Lower lobe of right lung (tissue), 2 donors: ENCODE data around the gene TNFSF8. TPM values are rescaled to one million over a fixed set of nuclear protein-coding genes. Genes with fewer than 3 reads are reported as not detected.

Source experiments
- ATAC-seq, 2 donors: fragments of 200-7000 bp; cut with Tn5 transposase; one replicate each; pipeline ENCODE4 v1.9.1; 2020 to 2022; ENCODE audit warnings: mild to moderate bottlenecking in 2 of 2, moderate library complexity in 2 of 2
- DNase-seq: peaks from one replicate; pipeline ENCODE4 v3.0.0-alpha.2; 2020
- H3K27ac ChIP-seq: fragments of 200-600 bp; one replicate; pipeline ENCODE4 v1.8.0; 2022
- H3K27me3 ChIP-seq: fragments of 200-600 bp; one replicate; pipeline ENCODE4 v1.8.0; 2022; ENCODE audit warnings: low read depth
- H3K36me3 ChIP-seq: fragments of 200-600 bp; one replicate; pipeline ENCODE4 v1.8.0; 2022; ENCODE audit warnings: mild to moderate bottlenecking
- H3K4me1 ChIP-seq: fragments of 200-600 bp; one replicate; pipeline ENCODE4 v1.8.0; 2022
- H3K4me3 ChIP-seq: fragments of 200-600 bp; one replicate; pipeline ENCODE4 v1.8.0; 2022; ENCODE audit warnings: mild to moderate bottlenecking
- H3K9me3 ChIP-seq: fragments of 200-600 bp; one replicate; pipeline ENCODE4 v1.8.0; 2022
- intact Hi-C: fragments of 100-400 bp; cut with DNase I; formaldehyde crosslinking; loops from one replicate; pipeline ENCODE4 v1.11.0; 2022
- total RNA-seq: library from RNA; stranded (reverse); fragmentation: NEBNext Ultra II Directional; extraction: Animal tissue kit (Norgen Biotek cat#: 25700); gene quantifications from one replicate; pipeline ENCODE4 v1.2.1, GENCODE V29; 2021
- TF ChIP-seq, protein P1 (sequence below): fragments of 200-600 bp; IDR thresholded peaks from one replicate; pipeline ENCODE4 v1.8.0; 2022; ENCODE audit warnings: antibody characterized with exemption, mild to moderate bottlenecking
- donor health status: DM: no; HTN: yes; CAD: no; lungs with severe emphysema.

The TNFSF8 gene
- total RNA-seq, 1 donor from 2014 or later = 3.5 TPM

DNA sequence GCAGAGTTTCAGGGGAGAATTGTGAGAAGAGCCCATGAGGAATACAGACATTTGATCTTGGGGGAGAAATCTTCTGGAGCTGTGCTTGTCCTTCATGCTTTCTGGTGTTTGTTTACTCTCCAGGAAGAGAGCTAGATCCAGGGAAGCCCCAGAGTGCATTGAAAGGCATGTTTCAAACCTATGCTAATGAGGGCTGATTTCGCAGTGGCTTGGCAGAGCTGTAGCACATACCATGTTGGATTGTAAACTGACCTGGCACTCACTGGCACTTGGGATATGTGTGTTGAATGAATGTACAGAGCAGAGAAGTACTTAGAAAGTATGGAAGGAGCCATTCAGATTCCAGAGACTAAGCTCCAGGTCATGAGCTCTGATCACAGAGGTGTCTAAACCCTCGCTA lies 30.9 kb downstream of the TNFSF8 start:
- H3K27me3 ChIP-seq = no peaks in the 10 kb centered on the region
- DNase-seq (no peak), ATAC-seq (no peak)
- intact Hi-C loops = no loop called here
- no peak overlapping the region for H3K27ac ChIP-seq
- no peaks in the 10 kb centered on the region for H3K36me3 ChIP-seq
- TF ChIP-seq, protein P1, sequence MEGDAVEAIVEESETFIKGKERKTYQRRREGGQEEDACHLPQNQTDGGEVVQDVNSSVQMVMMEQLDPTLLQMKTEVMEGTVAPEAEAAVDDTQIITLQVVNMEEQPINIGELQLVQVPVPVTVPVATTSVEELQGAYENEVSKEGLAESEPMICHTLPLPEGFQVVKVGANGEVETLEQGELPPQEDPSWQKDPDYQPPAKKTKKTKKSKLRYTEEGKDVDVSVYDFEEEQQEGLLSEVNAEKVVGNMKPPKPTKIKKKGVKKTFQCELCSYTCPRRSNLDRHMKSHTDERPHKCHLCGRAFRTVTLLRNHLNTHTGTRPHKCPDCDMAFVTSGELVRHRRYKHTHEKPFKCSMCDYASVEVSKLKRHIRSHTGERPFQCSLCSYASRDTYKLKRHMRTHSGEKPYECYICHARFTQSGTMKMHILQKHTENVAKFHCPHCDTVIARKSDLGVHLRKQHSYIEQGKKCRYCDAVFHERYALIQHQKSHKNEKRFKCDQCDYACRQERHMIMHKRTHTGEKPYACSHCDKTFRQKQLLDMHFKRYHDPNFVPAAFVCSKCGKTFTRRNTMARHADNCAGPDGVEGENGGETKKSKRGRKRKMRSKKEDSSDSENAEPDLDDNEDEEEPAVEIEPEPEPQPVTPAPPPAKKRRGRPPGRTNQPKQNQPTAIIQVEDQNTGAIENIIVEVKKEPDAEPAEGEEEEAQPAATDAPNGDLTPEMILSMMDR = no peak
- H3K4me1 ChIP-seq = peaks cover 28% of the 10 kb centered on the region
- no peaks in the 10 kb centered on the region for H3K9me3 ChIP-seq
- H3K4me3 ChIP-seq = no peak overlapping the region

DNA sequence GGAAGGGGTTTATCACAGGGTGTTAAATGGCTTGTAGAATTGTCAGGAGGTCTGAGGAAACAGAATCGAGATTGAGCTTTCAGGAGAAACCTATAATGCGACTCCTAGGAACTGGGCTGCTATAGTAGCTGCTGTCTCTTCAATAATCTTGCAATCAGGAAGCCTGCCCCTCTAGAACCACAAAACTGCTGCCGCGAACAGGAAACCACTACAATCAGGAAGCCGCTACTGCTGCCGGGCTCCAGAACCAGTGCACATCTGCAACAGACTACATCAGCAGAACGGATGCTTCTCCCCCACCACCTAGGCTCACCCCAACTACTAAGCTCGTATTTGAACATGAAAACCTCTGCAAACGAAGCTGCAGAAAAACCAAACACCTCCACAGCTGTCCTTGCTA lies 31.6 kb downstream of the TNFSF8 start:
- peak; percentile 57 to 74 for ATAC-seq
- Histone ChIP-seq H3K9me3 (no peaks in the 10 kb centered on the region), H3K36me3 (no peaks in the 10 kb centered on the region), H3K27ac (no peak overlapping the region), H3K4me1 (peaks cover 30% of the 10 kb centered on the region), H3K27me3 (no peaks in the 10 kb centered on the region), H3K4me3 (no peak overlapping the region)
- TF ChIP-seq, protein P1 = no peak
- peak; percentile 67 for DNase-seq
- intact Hi-C loops = no loop called here

DNA sequence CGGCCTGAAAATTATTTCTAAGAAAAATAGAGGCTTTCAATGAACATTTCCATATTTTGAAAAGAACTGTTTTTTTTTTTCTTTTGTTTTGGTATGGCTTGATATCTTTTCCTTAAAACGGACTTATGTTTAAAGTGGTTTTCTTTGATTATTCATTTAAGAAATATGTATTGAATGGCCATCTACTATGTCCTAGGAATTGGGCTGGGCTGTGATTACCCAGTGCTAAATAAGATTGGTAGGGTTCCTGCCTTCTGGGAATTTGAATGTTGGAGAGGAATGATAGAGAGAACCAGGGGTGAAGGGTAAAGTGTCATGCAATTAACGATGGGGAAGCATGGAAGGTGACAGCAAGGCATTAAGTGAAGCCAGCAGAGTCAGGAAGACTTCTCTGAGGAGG lies 33.2 kb downstream of the TNFSF8 start:
- peaks cover 30% of the 10 kb centered on the region for H3K4me1 ChIP-seq
- intact Hi-C loops = no loop called here
- no peaks in the 10 kb centered on the region for H3K9me3 ChIP-seq
- no peaks in the 10 kb centered on the region for H3K27me3 ChIP-seq
- DNase-seq (no peak), ATAC-seq (no peak)
- no peaks in the 10 kb centered on the region for H3K36me3 ChIP-seq
- no peak overlapping the region for H3K27ac ChIP-seq
- H3K4me3 ChIP-seq = no peak overlapping the region
- TF ChIP-seq, protein P1 = no peak

DNA sequence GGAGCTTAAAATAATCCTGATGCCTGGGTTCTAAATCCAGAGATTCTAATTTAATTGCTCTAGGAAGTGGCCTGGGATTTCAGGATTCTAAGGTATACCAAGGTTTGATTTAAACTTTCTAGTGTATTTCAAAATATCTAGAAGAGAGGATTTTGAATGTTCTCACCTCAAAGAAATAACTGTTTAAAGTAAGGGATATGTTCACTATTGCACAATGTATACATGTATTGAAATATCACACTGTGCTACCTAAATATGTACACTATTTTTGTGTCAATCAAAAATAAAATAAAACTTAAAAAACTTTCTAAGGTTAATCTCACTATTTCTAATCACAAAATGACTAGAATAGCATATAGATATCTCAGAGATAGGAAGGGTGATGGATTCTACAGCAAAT lies 34.0 kb downstream of the TNFSF8 start:
- ATAC-seq = no peak
- intact Hi-C loops = no loop called here
- H3K27ac ChIP-seq = no peak overlapping the region
- no peaks in the 10 kb centered on the region for H3K27me3 ChIP-seq
- no peaks in the 10 kb centered on the region for H3K36me3 ChIP-seq
- peaks cover 30% of the 10 kb centered on the region for H3K4me1 ChIP-seq
- no peak for DNase-seq
- no peaks in the 10 kb centered on the region for H3K9me3 ChIP-seq
- no peak overlapping the region for H3K4me3 ChIP-seq
- TF ChIP-seq, protein P1 = no peak

DNA sequence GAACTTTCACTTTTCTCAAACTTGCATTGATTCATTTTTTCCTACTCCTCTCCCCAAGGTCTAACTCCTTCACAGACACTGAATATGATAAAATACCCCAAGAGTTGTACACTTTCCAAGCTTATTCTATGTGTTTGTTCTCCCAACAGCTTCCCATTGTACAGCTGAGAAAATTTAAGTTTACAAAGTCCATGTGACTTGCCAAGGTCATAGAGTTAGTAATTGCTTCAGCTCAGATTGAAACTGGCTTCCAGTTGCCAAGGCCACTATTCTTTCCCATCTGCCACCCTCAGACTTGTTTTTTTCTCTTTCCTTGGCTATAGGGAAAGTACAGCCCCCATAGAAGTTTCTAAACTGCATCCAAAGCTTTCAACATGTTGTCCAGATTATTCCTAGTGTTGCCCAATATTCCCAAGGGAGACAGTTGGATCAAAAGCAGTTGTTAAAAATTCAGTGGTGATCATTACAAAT lies 34.8 kb downstream of the TNFSF8 start:
- no peaks in the 10 kb centered on the region for H3K36me3 ChIP-seq
- peaks cover 30% of the 10 kb centered on the region for H3K4me1 ChIP-seq
- H3K4me3 ChIP-seq = no peak overlapping the region
- ATAC-seq (no peak), DNase-seq (no peak)
- TF ChIP-seq, protein P1 = no peak
- intact Hi-C loops = no loop called here
- H3K27ac ChIP-seq = peak overlapping the region; percentile 5
- no peaks in the 10 kb centered on the region for H3K27me3 ChIP-seq
- no peaks in the 10 kb centered on the region for H3K9me3 ChIP-seq
